Measurements from ENCODE around the gene GPC6. TPM values are rescaled to one million over a fixed set of nuclear protein-coding genes. Genes with fewer than 3 reads are reported as not detected.

GPC6 gene
- polyA plus RNA-seq, 1 donor (not counting 4 experiments of a cell fraction or from before 2014, with no cell fraction given), result 0.42 TPM

DNA sequence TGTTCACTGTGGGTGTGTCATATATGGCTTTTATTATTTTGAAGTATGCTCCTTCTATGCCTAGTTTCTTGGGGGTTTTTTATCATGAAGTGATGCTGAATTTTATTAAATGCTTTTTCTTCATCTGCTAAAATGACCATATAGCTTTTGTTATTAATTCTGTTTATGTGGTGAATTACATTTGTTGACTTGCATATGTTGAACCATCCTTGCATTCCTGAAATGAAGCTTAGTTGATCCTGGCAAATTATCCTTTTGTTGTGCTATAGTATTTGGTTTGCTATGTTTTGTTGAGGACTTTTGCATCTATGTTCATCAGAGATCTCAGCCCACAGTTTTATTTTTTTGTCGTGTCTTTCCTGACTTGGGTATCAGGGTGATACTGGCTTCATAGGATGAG, 12.1 kb downstream of the GPC6 start:
- Histone ChIP-seq H3K9ac (ENCODE audit: control insufficient read depth, extremely low read depth, insufficient read depth, low read length) (no peak overlapping the region), H3K4me3 (ENCODE audit: control insufficient read depth in 2 of 3, extremely low read depth in 1 of 3, insufficient read depth in 2 of 3, low read depth in 1 of 3, low read length in 3 of 3) (no peak overlapping the region), H4K20me1 (ENCODE audit: control insufficient read depth, extremely low read depth, insufficient read depth, low read length) (no peaks in the 10 kb centered on the region), H3K36me3 (ENCODE audit: control insufficient read depth in 2 of 2, extremely low read depth in 1 of 2, insufficient read depth in 2 of 2, low read length in 2 of 2) (no peaks in the 10 kb centered on the region), H3K27me3 (ENCODE audit: control insufficient read depth, extremely low read depth, insufficient read depth, low read length) (peaks cover 2% of the 10 kb centered on the region), H3K27ac (ENCODE audit: control insufficient read depth, insufficient read depth, low read length) (no peak overlapping the region), H3K79me2 (ENCODE audit: control insufficient read depth, insufficient read depth, low read length) (no peaks in the 10 kb centered on the region), H3K4me1 (ENCODE audit: control insufficient read depth, extremely low read depth, insufficient read depth, low read length) (no peaks in the 10 kb centered on the region), H3K4me2 (ENCODE audit: control insufficient read depth, extremely low read depth, insufficient read depth, low read depth, low read length) (no peak overlapping the region), H2AFZ (ENCODE audit: control insufficient read depth, low read length) (no peak overlapping the region), H3K9me1 (ENCODE audit: control insufficient read depth, extremely low read depth, insufficient read depth, low read length) (no peaks in the 10 kb centered on the region), H3K9me3 (ENCODE audit: control insufficient read depth, low read depth, low read length) (peaks cover 1% of the 10 kb centered on the region)
- DNase-seq (ENCODE audit: low read depth, low spot score) (no peak), FAIRE-seq (no peak)
- dilution Hi-C loops (cut with MboI; ENCODE audit: extremely low pct_ligation_motif_present, low sequenced_read_pairs), result no loop called here
- TF ChIP-seq EZH2 (IDR thresholded peaks at IDR 0.05; ENCODE audit: low read length), result no peak
- TF ChIP-seq, protein P1, sequence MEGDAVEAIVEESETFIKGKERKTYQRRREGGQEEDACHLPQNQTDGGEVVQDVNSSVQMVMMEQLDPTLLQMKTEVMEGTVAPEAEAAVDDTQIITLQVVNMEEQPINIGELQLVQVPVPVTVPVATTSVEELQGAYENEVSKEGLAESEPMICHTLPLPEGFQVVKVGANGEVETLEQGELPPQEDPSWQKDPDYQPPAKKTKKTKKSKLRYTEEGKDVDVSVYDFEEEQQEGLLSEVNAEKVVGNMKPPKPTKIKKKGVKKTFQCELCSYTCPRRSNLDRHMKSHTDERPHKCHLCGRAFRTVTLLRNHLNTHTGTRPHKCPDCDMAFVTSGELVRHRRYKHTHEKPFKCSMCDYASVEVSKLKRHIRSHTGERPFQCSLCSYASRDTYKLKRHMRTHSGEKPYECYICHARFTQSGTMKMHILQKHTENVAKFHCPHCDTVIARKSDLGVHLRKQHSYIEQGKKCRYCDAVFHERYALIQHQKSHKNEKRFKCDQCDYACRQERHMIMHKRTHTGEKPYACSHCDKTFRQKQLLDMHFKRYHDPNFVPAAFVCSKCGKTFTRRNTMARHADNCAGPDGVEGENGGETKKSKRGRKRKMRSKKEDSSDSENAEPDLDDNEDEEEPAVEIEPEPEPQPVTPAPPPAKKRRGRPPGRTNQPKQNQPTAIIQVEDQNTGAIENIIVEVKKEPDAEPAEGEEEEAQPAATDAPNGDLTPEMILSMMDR (optimal IDR thresholded peaks at IDR 0.05 in 1 of 3, IDR thresholded peaks at IDR 0.05 in 1 of 3, conservative IDR thresholded peaks at IDR 0.05 in 1 of 3; ENCODE audit: extremely low read depth in 1 of 3, insufficient read depth in 2 of 3, low read length in 3 of 3), result no peak

DNA sequence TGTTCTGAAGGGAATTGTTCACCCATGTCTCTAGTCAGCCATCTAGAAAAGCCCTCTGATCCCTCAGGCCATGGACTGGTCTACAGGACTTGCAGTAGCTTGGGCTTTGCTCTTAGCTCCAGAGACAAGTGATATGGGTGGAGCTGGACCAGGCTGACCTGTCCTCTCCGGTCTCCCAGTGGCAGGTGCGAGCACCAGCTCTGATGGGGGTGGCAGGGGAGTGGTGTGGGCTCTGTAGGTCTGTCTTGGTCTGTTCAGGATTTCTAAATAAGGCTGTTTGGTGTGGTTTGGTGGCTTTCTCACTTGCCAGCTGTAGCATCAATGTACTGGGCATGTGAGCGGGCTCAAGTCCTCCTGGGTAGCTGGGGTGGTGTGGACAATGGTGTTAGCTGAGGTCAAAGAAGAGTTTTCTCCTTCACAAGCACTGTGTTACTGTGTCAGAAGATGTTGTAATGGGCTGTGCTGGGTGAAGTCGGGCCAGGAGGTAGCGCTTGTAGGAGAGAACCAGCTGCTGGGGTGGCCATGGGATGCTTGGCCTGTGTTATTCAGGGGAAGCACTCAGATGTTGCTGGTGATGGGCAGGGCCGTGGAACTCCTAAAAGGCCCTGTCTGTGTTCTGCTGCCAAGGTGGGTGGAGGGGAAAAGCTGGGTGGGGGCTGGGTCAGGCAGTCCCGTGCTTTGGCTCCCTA, 16.9 kb downstream of the GPC6 start:
- H3K4me2 ChIP-seq (ENCODE audit: control insufficient read depth, extremely low read depth, insufficient read depth, low read depth, low read length), result no peak overlapping the region
- no peak for DNase-seq (ENCODE audit: low read depth, low spot score)
- no peaks in the 10 kb centered on the region for H4K20me1 ChIP-seq (ENCODE audit: control insufficient read depth, extremely low read depth, insufficient read depth, low read length)
- peaks cover 7% of the 10 kb centered on the region for H3K4me1 ChIP-seq (ENCODE audit: control insufficient read depth, extremely low read depth, insufficient read depth, low read length)
- FAIRE-seq, result no peak
- no peak overlapping the region for H3K27ac ChIP-seq (ENCODE audit: control insufficient read depth, insufficient read depth, low read length)
- peaks cover 2% of the 10 kb centered on the region for H3K27me3 ChIP-seq (ENCODE audit: control insufficient read depth, extremely low read depth, insufficient read depth, low read length)
- no peak overlapping the region for H2AFZ ChIP-seq (ENCODE audit: control insufficient read depth, low read length)
- dilution Hi-C loops (cut with MboI; ENCODE audit: extremely low pct_ligation_motif_present, low sequenced_read_pairs), result no loop called here
- H3K9me3 ChIP-seq (ENCODE audit: control insufficient read depth, low read depth, low read length), result peaks cover 1% of the 10 kb centered on the region
- TF ChIP-seq EZH2 (IDR thresholded peaks at IDR 0.05; ENCODE audit: low read length), result no peak
- TF ChIP-seq, protein P1 (optimal IDR thresholded peaks at IDR 0.05 in 1 of 3, IDR thresholded peaks at IDR 0.05 in 1 of 3, conservative IDR thresholded peaks at IDR 0.05 in 1 of 3; ENCODE audit: extremely low read depth in 1 of 3, insufficient read depth in 2 of 3, low read length in 3 of 3), result no peak
- H3K79me2 ChIP-seq (ENCODE audit: control insufficient read depth, insufficient read depth, low read length), result no peaks in the 10 kb centered on the region
- H3K36me3 ChIP-seq (ENCODE audit: control insufficient read depth in 2 of 2, extremely low read depth in 1 of 2, insufficient read depth in 2 of 2, low read length in 2 of 2), result no peaks in the 10 kb centered on the region
- no peak overlapping the region for H3K9ac ChIP-seq (ENCODE audit: control insufficient read depth, extremely low read depth, insufficient read depth, low read length)
- H3K9me1 ChIP-seq (ENCODE audit: control insufficient read depth, extremely low read depth, insufficient read depth, low read length), result no peaks in the 10 kb centered on the region
- H3K4me3 ChIP-seq (ENCODE audit: control insufficient read depth in 2 of 3, extremely low read depth in 1 of 3, insufficient read depth in 2 of 3, low read depth in 1 of 3, low read length in 3 of 3), result no peak overlapping the region

All from keratinocyte (primary cell).